Brain microvascular endothelial cell (primary cell): ENCODE data around the gene CYTL1.

Experiments
- DNase-seq: peaks from one replicate; pipeline ENCODE4 v3.0.0-alpha.2; 2020
- H3K27ac ChIP-seq: fragments of 250-450 bp; sonication (Bioruptor Pico); 2 replicates; pipeline ENCODE4 v1.5.1; 2020; ENCODE audit warnings: mild to moderate bottlenecking, moderate library complexity
- H3K27me3 ChIP-seq: fragments of 250-450 bp; sonication (Bioruptor Pico); replicated peaks from 2 replicates; pipeline ENCODE4 v1.5.1; 2020; ENCODE audit warnings: mild to moderate bottlenecking
- H3K36me3 ChIP-seq: fragments of 250-450 bp; sonication (Bioruptor Pico); replicated peaks from 2 replicates; pipeline ENCODE4 v1.5.1; 2020; ENCODE audit warnings: mild to moderate bottlenecking
- H3K4me3 ChIP-seq: 2 replicates; pipeline ENCODE4 v1.5.1; 2011; ENCODE audit warnings: low read depth, mild to moderate bottlenecking, control low read depth, low read length, moderate library complexity
- in situ Hi-C: cut with HindIII; loops from 2 replicates; pipeline ENCODE4 v1.10.0; 2017; ENCODE audit warnings: low sequenced_read_pairs, low pct_ligation_motif_present
- TF ChIP-seq, protein P1 (sequence below): IDR thresholded peaks from 2 replicates; pipeline ENCODE4 v1.5.1; 2011; ENCODE audit warnings: low read depth, mild to moderate bottlenecking, moderate library complexity, low read length, control low read depth, inconsistent platforms; ENCODE audit errors: missing control alignments

The CYTL1 gene

DNA sequence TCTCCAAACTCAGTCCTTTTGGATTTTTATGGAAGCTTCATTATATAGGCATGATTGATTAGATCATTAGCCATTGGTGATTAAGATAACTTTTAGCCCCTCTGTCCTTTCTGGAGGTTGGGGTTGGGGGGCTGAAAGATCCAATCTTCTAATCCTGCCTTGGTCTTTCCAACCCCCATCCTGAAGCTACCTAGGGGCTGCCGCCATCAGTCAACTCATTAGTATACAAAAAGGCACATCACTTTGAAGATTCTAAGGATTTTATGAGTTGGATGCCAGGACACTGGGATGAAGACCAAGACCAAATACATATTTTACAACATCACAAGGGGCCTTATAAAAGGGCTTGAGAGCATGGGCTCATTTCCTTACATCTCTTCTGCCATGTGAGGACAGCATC lies 47.5 kb downstream of the CYTL1 start:
- in situ Hi-C loops, result no loop called here
- TF ChIP-seq, protein P1, sequence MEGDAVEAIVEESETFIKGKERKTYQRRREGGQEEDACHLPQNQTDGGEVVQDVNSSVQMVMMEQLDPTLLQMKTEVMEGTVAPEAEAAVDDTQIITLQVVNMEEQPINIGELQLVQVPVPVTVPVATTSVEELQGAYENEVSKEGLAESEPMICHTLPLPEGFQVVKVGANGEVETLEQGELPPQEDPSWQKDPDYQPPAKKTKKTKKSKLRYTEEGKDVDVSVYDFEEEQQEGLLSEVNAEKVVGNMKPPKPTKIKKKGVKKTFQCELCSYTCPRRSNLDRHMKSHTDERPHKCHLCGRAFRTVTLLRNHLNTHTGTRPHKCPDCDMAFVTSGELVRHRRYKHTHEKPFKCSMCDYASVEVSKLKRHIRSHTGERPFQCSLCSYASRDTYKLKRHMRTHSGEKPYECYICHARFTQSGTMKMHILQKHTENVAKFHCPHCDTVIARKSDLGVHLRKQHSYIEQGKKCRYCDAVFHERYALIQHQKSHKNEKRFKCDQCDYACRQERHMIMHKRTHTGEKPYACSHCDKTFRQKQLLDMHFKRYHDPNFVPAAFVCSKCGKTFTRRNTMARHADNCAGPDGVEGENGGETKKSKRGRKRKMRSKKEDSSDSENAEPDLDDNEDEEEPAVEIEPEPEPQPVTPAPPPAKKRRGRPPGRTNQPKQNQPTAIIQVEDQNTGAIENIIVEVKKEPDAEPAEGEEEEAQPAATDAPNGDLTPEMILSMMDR, result no peak
- no peak for DNase-seq
- Histone ChIP-seq H3K4me3 (no peak overlapping the region), H3K27me3 (no peaks in the 10 kb centered on the region), H3K27ac (no peak overlapping the region), H3K36me3 (no peaks in the 10 kb centered on the region)

- no peak for DNase-seq
- H3K4me3 ChIP-seq, result no peak overlapping the region
- TF ChIP-seq, protein P1, result no peak
- no peaks in the 10 kb centered on the region for H3K36me3 ChIP-seq
- no peak overlapping the region for H3K27ac ChIP-seq
- no peaks in the 10 kb centered on the region for H3K27me3 ChIP-seq
- in situ Hi-C loops, result no loop called here
Measured at GRCh38 chr4:4969298-4969697, 50.0 kb downstream of the CYTL1 start.

DNA sequence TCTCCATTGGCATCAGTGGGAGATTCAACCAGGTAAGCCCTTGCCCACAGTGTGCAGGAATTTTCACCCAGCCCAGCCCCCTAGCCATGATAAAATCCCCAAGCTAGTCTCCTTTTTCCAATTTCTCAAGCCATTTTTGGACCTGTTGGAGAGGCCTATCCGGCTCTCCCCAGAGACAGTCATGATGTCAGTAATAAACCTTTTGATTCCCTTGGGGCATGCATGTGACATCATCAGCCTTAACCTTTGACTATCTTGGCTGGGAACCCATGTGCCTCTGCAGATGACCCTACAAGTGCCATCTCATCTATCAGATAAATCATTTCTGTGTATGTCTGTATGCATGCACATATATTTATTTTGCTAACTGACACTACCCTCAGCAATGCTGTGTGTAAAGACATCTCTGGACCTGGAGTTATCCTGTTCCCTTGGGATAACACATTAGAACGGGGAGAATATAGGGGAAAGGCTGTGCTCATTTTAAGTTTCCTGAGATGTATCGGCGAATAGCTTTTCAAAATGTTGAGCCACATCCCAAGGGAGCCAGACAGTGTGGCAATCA lies 51.0 kb downstream of the CYTL1 start:
- no peak overlapping the region for H3K4me3 ChIP-seq
- no peaks in the 10 kb centered on the region for H3K36me3 ChIP-seq
- TF ChIP-seq, protein P1, result no peak
- DNase-seq, result no peak
- in situ Hi-C loops, result no loop called here
- no peak overlapping the region for H3K27ac ChIP-seq
- no peaks in the 10 kb centered on the region for H3K27me3 ChIP-seq
